GM18858 (cell line): ENCODE measurements around the gene IGSF5.
"Not testable (repeated sequence)": the region's sequence is repeated elsewhere in the genome, so short reads cannot be mapped to it uniquely, and the experiment has no call there.

Experiments used
- ATAC-seq: cut with Tn5 transposase; IDR thresholded peaks from one replicate; pipeline ENCODE4 v1.9.1; 2021; ENCODE audit not compliant: unreplicated experiment

Gene IGSF5

DNA sequence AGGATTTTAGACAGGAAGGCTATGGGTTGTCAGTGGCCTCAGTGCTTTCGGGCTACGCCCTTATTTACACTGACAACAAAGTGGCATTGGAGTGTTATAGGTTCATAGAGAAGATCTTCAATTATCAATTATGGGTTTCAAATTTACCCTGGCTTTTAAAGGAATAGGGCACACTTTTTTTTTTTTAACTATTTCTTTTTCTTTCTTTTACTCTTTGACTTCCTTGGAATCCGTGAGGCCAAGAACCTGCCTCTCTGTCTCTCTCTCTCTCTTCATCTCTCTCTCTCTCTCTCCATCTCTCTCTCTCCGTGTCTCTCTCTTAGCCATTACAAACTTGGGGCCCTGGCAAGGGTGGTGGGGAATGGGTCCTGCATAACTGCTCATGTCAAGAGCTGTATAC, at the start of gene IGSF5:
TSS of gene IGSF5 (plus strand) at position 301 of the 400 bp plus-strand sequence. CDS start 327 bp downstream, outside the sequence.
- ATAC-seq, result not testable (repeated sequence)

- no peak for ATAC-seq
Measured at GRCh38 chr21:39696196-39696595, 48.8 kb upstream of the IGSF5 start.

- no peak for ATAC-seq
Measured at GRCh38 chr21:39696618-39697017, 48.4 kb upstream of the IGSF5 start.

GRCh38 chr21:39700318-39700717, 44.7 kb upstream of the IGSF5 start:
- no peak for ATAC-seq

DNA sequence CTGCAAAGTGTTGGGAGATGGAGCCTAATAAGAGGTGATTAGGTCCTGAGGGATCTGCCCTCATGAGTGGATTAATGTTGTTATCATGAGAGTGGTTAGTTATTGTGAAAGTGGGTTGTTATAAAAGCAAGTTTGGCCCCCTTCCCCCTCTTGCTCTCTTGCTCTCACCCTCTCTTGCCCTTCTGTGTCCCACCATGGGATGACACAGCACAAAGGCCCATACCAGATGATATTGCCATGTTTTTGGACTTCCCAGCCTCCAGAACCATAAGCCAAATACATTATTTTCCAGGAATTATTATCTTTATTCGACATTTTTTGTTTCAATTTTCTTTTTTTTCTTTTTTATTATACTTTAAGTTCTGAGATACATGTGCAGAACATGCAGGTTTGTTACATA, 41.4 kb upstream of the IGSF5 start:
- ATAC-seq, result no peak

DNA sequence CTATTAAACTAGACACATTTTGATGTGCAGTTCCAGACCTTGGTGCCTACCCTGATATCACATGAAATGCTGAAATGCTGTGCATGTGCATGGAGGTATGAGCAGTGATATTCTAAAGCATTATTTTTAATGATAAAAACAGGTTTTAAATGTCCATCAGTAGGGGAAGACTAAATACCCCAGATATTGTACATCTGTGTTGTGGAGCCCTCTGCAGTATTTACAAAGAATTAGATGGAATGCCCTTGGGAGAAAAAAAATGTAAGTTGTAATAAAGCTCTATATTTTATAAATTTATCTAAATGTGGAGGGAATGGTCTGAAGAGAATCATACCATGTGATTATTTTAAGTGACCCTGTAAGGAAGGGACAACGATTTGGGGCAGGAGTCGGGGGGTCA, 39.1 kb upstream of the IGSF5 start:
- no peak for ATAC-seq

DNA sequence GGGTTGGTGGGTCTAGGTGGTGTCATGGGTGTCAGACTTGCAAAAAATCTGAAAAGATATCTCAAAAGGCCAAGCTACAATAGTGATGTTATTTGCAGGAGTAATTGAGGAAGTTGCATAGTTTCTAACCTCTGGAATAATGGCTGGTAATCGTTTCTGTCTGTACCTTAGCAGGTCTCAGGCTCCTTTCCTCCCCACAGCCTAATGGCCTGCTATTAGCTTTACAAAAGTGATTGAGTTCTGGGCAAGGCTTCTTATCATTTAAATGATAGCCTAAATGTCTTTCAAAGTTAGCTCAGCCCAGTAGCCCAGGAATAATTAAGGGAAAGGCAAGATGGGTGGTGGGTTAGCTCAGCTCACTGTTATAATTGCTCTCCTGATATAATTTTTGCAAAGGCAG, 37.7 kb upstream of the IGSF5 start:
- no peak for ATAC-seq

DNA sequence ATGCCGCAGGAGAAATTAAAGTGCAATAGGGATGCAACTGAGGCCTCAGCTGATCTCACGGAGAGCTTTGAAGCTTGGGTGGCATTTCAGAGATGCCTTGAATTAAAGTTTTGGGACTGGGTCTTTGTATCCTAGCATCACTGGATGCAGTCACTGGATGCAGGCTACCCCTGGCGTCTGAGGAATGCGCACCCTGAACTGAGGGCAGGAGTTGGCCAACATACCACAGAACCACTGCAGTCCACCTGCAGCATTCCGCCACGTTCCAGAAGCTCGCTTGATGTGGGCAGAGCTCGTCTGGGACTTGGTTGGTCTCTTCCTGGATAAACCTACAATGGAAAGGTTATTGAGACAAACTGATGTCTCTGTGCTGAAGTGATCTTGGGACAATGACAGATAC, 34.1 kb upstream of the IGSF5 start:
- ATAC-seq, result no peak

- ATAC-seq, result no peak
Measured at GRCh38 chr21:39712273-39712672, 32.7 kb upstream of the IGSF5 start.

DNA sequence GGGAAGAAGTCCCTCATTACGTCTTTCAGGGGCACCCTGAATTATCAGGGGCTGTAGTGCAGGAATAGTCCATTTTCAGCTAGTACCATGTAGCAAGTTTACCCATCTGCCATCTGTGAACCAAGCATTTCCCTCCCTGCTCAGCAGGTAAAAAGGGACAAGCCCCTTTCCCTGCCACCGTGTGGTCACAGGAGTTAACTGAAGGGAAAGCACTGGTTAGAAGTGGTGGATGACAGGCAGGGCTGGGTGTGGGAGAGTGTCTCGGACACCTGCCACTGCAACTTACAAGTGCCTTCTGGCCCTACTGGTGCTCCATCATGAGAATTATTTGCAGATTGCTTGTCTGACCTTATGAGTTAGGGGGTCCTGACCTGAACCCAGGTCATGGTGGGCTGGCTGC, 32.0 kb upstream of the IGSF5 start:
- ATAC-seq, result no peak

DNA sequence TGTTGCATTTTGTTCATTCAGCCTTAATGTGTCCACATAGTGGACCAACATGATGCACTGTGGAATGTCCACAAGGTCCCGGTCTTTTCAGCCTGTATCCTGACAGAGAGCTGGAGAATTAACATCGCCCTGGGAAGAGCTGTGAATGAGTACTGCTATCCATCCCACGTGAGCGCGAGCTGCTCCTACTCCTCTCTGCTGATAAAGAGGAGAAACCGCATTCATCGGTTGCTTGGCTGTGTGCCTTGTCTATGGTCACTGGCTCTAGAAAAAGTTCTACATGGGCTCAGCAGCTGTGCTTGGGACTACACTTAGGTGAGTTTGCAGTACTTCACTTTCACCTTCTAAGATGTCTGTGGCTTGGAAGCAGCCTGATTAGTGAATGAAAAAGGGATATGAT, 31.1 kb upstream of the IGSF5 start:
- no peak for ATAC-seq

- ATAC-seq, result no peak
Measured at GRCh38 chr21:39714331-39714730, 30.7 kb upstream of the IGSF5 start.

GRCh38 chr21:39715804-39716397, 29.1 kb upstream of the IGSF5 start:
- no peak for ATAC-seq

DNA sequence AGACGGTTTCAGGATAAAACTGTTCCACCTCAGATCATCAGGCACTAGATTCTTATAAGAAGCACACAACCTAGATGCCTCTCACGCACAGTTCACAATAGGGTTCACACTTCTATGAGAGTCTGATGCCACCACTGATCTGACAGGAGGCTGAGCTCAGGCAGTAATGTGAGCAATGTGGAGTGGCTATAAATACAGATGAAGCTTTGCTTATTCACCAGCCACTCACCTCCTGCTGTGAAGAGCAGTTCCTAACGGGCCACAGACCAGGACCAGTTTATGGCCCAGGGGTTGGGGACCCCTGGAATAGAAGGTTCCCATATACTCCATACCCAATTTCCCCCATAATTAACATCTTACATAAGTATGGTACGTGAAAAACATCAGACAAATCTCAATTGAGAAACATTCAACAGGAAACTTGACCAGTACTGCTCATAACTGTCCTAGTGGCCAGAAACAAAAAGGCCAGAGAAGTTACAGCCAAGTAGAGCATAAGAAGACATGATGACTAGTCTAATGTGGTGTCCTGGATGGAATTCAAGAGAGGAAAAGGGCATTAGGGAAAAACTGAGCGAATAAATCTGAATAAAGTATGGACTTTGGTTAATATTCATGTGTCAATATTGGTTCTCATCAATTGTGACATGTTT, 24.7 kb upstream of the IGSF5 start:
- no peak for ATAC-seq

DNA sequence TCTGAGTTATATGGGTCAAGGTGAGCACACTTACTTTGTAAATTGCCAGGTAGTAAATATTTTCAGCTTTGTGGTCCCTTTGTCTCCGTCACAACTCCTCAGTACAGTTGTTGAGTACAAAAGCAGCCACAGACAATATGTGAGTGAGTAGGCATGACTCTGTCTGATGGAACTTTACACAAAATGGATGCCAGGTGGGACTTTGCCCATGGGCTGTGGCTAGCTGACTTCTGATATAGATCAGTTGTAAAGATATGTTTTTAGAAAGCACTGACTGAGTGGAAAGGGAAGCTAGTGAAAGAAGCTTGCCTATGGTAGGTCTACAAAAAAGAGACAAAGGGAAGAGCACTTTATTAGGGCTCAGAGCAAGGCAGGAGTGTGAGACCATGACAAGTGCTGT, 23.1 kb upstream of the IGSF5 start:
- ATAC-seq, result no peak

GRCh38 chr21:39724944-39725343, 20.0 kb upstream of the IGSF5 start:
- no peak for ATAC-seq

DNA sequence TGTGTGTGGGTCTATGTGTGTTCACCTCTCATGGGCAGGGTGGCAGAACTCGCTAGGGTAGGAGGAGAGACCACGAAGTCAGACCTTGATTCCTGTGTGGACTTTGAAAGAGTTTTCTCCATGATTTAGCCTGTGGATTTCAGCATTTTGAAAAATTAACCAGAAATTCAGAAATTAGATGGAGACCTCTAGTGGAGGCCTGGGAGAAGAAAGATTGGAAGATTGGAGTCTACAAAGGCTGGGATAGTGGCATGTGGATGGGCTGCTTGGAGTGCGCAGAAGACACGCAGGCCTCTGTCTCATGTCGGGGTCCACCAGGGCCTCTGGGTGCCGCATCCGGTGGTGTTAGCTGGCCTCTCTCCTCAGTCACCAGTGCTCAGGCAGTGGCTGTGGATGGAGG, 18.9 kb upstream of the IGSF5 start:
- ATAC-seq, result no peak

- no peak for ATAC-seq
Measured at GRCh38 chr21:39727401-39728120, 17.4 kb upstream of the IGSF5 start.

GRCh38 chr21:39728341-39728740, 16.6 kb upstream of the IGSF5 start:
- no peak for ATAC-seq

- no peak for ATAC-seq
Measured at GRCh38 chr21:39730418-39731157, 14.4 kb upstream of the IGSF5 start.

DNA sequence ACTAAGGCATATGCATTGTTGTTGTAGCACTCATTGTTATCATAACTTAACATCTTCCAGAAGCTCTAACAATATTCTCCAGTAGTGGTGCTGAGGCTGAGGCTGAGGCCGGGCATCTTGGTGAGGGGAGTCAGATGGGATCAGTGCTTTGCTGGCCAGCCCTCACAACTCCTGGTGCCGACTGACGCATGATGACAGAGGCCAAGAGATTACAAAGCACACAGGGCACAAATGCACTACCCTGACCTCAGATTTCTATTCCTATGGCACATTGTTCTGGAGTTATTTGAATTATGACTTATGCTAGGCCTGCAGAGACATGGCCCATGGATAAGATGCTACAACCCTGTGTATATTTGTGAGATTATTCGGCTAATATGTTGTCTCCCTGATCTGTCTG, 8.3 kb upstream of the IGSF5 start:
- ATAC-seq, result no peak
